Measurements from ENCODE around the gene SPATA16. TPM values are rescaled to one million over a fixed set of nuclear protein-coding genes. Genes with fewer than 3 reads are reported as not detected.
"Not testable (repeated sequence)": the region's sequence is repeated elsewhere in the genome, so short reads cannot be mapped to it uniquely, and the experiment has no call there.

The SPATA16 gene
- total RNA-seq, 1 experiment from 2014 or later = not detected

DNA sequence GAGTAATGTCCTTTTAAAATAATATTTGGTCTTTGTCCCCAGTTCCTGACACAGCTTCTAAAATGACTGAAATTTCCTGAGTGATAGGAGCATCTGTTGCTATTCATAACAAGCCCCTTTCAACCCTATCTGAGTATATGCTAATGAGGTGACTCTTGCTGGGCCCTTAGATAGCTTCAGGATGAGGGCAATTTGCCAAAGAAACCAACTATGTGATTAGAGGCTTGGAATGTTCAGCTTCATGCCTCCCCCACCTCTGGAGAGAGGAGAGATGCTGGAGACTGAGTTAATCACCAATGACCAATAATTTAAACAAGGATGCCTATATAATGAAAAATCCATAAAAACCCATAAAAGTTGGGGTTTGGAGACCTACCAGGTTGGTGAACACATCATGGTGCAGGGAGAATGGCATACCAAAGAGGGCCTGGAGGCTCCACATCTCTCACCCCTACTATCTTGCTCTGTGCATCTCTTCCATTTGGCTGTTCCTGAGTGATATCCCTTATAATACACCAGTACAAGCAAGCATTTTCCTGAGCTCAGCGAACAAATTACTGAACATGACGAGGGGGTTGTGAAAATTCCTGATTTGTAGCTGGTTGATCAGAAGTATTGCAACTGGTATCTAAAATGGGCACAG lies 201.3 kb downstream of the SPATA16 start:
- peak; percentile 63 for DNase-seq (ENCODE audit: low read depth)

DNA sequence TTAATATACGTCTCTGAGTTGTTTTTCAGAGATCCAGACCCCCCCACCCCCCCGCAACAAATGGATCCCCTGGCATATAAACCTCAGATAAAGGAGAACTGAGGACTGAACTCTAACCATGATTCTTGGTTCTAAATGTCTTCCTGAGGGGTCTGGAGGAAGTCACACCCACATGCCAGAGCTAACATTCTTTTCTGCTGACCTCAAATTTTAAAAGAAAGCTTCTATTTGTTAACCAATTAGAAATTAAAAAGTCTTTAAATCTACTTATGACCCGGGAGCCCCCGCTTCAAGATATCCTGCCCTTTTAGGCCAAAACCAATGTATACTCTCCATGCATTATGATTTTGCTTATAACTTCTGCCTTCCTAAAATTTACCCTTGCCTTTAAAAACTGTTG lies 202.2 kb downstream of the SPATA16 start:
- no peak for DNase-seq (ENCODE audit: low read depth)

DNA sequence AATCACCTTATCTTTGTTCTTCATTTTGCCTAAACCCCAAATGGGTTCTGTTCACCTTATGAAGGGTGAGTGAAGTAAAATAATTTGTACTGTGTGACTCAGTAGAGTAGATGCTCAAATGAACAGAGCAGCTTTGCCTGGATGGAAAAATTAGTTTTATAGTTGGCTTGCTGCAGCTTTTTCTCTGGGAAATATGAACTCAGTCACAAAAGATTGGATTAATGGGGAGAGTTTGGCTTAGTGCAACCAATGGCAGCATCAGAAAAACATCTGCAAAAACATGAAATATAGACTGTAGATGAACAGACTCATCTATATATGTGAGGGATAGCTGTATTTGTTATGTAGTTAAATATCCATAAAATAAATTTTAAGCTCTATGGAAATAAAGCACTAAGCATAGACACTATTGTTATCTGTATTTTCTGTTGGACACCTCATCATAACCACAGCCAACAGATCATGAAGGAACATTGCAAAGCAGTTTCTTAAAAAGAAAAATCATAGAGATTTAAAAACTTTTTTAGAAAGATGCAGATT lies 209.2 kb downstream of the SPATA16 start:
- no peak for DNase-seq (ENCODE audit: low read depth)

DNA sequence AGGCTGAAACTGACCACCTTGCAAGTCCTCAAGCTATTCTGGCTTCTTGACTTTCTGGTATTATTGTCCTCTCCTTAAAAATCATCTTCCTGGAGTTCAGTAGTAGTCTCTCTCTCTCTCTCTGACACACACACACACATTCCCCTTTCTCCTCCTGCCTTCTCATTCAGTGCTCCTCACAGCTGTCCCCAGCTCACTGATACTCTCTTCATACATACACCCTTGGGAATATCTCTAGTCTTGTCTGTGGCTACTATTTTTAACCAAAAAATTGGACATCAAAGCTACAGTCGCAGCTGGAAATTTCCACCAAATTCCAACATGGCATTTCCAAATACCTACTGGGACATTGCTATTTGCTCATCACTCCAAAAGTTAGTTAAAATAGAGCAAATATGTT lies 211.6 kb downstream of the SPATA16 start:
- no peak for DNase-seq (ENCODE audit: low read depth)

DNA sequence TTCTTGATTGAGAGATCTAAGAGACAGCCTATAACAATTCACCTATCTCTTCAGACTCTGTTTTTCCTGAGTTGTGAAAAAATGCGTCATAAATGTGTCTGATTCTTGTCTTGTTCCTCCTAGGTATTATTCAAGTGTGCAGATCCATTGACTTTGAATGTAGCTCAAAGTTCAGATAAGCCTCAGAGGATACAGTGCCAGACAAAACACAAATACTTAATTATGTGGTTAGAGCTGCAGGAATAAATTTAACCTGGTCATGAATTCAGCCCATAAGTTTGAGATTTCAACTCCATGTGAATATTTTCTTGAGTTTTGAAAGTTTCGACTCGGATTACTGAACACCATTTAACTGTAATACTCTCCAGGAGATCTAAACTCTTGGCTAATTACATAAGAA lies 216.5 kb downstream of the SPATA16 start:
- DNase-seq (ENCODE audit: low read depth) = no peak

DNA sequence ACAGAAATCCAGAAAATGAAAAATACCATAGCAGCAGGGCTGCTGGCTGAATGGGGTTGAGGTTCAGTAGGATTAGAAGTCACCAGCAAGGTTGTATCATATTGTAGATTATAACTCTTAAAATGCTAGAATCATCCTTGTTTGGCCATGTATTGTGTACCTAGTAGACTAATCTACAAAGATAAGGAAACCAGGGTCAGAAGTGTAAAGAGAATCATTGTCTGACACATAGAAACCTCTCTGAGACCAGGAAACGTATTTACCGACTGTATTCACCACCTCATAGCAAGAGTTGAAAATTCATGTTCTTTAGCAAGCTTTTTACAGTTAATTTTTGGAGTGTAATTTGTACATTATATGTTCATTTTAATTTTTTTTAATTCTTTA lies 221.7 kb downstream of the SPATA16 start:
- DNase-seq (ENCODE audit: low read depth) = no peak

DNA sequence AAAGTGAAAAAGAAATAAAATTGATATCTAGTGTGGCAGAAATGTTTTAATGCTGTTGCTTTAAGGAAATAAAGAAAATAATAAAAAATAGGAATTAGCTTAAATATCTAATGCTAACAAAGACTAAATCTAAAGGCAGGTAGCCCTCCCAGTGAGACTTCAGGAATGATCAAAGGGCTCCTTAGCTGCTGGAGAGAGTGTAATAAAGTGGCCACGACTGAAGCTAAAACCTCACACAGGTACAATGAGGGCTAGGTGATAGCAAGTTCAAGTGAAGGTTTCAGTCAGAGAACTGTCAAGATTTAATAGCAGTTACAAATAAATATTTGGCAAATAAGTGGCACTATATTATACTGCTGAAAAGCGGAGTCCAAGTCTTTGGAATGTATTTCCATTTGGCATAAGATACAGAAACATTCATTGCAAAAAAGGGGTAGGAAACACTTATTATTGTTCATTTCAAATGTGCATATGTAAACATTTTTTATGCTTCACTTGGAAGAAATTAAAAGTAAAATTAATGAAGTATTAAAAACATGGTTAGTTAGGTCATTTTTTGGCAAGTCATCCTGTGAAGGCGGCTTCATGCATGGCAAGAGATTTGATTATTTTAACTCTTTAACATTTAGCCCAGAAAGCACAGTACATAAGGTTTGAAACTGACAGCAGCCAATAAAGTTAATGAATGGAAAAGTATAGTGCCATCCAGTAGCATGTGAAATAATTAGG lies 222.3 kb downstream of the SPATA16 start:
- no peak for DNase-seq (ENCODE audit: low read depth)

DNA sequence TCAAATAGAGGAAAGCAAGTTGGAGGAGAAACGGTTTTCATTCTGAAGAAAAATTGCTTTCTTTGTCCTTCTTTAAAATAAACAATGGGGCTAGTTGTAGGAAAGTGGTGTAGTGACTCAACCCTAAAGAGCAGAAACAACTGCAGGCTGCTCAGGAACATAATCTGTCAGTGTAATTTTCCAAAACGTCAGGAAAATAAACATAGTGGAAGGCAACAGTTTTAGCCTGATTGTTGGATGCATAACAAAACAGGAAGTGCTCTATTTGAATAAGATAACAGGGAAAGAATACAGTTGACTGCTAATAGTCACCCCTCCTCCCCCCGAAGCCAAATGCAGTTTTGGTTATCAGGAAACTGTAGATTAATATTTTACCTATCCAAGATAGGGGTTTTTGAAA lies 222.9 kb downstream of the SPATA16 start:
- DNase-seq (ENCODE audit: low read depth) = peak; percentile 87

DNA sequence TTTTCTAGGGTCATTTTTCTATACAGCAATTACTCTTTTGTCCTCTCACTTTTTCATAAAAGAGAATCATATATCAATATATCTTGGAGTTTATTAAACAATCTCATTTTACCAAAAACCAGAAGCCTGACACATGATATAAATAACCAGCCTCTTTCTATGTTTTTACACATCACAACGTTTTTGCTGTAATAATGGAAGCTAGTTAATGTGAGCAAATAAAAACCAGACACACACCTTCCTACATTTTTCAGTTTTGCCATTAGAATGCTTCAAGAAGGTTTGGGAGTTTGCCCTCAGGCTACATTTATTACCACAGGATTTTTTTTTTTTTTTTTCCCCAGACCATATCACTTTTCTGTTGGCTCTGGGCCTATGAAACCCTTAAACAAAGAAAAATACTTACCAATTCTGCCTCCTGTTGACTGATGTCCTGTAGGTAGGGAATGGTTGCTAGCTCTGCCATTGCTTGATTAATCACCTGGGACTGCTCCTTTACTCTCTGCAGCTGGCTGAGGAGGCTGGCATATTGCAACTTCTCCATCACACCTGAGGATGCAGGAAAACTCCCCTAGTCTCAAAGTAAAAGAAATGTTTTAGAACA lies 225.0 kb downstream of the SPATA16 start:
- peak; percentile 81 for DNase-seq (ENCODE audit: low read depth)

DNA sequence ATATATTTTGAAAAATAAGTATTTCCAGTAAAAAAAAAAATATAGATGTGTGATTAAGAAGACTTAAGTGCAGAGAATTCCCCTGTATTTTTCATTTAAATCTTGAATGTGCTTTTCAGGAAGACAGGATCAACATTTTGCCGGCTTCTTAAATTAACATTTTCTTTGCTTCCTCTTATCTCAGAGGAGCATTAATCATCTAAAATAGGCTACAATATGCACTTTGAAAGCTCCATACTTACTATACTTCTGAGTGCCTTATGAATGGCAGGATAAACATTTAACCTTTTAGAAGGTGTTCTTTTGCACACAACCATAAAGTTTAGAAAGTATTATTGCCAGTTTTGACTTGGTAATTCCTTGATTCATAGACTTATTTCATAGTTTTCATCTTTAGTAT lies 226.2 kb downstream of the SPATA16 start:
- no peak for DNase-seq (ENCODE audit: low read depth)

DNA sequence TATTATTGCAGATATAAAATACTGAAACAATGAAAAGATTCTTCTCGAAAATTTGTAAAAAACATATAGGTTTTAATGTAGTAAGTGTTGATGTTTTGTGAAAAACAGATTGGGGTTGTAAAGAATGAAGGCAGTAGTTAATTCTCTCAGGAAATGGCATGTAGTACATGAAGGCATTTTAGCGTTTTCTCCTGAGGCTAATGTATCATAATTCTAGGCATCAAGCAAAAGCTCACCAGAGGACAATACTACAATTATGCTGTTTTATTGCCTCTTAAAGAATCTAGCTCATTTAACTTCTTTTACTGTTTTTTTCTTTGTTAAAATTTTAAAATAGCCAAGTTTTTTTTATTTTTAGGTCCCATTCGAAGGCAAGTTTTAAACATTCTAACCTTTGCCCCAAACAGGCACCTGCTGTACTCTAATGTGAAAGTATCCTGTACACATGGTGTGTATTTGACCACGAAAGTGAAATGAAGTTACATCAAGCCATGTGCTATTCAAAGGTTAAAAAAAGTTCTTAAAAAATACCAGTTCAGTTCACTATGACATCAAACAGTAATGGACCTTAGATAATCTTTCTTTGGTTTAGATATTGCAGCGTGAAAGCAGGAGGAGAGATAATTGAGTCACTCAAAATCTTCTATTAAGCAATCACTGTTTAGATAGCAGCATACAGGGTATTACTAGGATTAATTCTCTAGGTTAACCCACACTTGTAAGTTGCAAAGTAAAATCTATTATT lies 227.0 kb downstream of the SPATA16 start:
- DNase-seq (ENCODE audit: low read depth) = no peak

DNA sequence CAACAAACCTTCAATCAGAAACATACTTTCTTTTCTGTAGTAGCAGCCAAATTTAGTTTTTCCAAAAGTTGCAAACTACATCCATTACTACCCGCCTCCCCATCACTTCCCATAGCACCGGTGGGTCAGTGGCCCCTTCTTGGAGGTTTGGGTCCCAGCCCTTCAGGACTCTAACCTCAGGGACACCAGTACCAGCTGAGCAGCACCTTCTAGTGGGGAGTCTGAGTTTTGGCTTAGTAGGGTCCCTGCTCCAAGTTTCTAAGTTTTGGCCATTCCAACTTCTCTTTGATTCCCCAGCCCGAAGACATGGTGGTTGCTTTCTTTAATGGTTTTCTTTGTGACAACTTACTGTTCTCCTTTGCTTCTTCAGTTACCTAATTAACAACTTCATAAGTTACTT lies 229.9 kb downstream of the SPATA16 start:
- no peak for DNase-seq (ENCODE audit: low read depth)

DNA sequence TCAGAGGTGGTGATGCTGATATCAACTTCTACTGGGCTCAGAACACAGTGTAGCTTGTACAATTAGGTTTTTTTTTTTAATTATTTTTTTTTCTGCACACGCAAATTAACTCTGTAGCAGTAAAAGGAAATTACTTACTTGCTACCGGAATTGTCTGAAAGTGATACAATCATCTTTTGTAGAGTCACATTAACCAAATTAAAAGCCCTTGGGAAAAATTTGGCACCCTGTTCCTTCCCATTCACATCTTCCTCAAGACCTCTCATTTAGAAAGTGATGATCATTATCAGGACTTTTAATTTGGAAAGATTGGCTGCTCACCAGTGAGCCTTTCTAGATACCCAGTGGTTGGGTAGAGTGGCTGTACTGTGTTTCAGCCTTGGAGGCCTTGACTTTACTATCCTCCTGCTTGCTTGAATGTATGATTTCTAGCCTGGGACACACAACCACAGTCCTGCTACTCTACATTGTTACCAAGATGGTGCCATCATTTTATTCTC lies 232.2 kb downstream of the SPATA16 start:
- no peak for DNase-seq (ENCODE audit: low read depth)

DNA sequence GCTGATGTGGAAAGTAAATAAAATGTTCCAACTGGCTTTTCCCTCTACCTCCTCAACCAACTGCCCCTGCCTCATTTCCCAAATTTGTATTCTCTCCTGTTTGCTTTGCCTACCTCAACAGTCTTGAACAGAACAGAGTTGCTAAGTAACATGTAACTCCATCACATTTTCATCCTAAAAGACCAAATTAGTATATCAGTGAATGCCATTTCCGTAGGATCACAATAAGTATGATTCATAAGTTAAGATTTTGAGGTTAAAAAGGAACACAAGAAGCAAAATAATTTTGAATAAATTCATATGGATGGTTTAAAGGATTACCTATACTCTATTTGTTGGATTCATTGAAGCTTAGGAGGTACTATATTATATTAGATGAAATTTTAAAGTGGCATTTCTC lies 235.6 kb downstream of the SPATA16 start:
- DNase-seq (ENCODE audit: low read depth) = no peak

DNA sequence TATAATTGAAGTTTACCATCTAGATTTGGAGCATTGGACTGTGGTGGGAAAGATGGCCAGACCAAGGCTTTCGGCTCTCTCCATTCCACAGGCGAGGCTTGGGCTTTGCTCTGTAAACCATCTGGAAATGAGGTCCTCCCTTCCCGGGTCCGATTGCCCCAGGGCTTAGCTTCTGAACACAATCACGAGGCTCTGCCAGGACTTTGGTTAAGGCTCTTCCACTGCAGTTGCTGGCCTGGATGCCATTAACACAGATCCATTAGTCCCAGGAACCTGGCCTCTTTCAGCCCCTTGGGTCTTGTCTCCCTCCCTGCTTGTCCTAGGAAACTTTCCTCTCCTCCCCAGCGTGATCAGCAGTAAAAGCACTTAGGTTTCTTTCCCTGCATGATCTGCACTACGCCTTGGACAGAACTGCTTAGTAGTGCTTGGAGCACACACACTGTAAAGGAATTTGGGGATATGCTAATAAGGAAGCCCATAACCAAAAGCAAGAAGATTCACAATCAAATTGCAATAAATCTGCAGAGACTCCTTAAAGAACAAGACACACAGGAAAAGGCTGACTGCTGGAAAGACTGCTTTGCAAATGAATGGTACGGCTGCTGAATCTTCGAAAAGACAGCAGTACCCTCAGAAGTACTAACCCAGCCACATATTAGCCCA lies 236.2 kb downstream of the SPATA16 start:
- DNase-seq (ENCODE audit: low read depth) = peak; percentile 56

DNA sequence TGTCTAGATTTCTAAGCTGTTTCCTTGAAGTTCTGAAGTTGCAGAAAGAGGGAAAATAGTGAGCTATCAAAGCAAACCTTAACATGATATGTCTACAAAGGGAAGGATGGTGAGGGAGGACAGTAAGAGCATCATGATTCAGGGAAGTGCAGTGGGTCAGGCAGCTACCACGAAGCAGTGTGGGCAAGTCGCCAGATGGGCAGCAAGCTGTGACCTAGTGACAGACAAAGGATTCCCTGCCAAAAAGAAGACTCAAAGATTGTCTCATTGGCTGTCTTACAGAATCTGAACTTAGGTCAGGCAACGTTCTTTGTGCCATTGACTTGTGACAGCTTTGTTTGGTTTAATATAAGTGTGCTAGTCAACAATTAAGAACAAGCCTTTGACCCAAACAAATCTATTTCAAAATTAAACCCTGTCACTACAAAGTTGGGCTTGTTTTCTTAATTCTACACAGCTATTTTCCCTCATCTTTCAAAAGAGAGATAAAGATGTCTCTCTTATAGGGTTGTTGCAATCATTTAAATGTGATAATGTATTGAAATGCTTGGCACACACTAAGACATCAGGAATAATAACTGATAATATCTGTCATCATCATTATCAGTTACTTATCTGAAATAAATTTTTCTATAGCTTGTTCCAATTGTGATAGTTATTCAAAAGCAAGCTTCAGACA lies 237.3 kb downstream of the SPATA16 start:
- DNase-seq (ENCODE audit: low read depth) = no peak

DNA sequence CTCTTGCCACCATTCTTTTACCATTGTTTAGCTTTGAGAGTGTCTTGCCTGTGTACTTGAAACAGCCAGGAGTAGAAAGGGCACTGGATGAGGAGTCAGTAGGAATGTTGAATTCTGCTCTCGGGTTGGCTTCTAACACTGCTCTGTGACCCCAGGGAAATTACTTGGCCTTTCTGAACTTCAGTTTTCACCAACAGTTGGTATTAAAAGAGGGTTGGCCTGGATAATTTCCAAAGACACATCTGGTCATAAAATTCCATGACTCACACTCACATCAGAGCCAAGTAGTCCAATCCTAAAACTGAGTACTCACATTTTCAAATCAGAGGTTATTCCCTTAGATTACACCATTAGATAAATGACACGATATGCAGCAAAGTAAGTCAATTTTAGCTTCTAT lies 248.9 kb downstream of the SPATA16 start:
- DNase-seq (ENCODE audit: low read depth) = peak; percentile 82

DNA sequence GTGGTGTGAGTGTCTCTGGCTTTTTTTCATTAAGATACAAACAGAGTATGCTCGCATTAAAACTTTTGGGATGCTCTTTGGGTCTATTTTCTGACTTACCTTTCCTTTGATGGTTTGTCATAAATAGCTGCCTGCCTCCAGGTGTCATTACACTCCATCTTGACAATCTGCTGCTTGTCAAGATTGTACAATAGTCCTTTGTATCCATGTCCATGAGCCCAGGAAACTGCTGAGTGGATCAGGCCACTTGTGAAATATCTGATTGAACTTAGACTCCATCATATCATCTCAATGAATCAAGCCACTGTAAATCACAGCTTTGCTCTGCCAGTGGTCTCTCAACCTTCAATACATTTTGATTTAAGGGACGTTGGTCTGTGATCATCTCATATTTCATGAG lies 255.3 kb downstream of the SPATA16 start:
- no peak for DNase-seq (ENCODE audit: low read depth)

DNA sequence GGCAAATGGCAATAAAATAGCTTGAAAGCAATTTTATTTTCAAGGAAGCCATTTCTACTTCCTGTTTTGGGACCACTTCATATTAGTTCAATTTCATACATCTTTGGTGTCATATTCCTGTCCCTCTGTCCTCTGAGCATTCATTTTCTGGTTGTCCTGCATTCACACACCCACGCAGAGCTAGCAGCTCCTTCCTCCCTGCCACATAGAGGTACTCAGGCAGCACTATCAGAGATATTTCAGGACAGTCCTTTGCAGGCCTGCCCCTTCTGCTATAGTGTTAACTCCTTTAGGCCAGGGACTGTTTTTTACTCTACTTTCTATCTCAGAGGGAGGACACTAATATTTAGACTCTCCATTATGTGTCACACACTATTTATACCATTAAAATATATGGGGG lies 258.5 kb downstream of the SPATA16 start:
- no peak for DNase-seq (ENCODE audit: low read depth)

DNA sequence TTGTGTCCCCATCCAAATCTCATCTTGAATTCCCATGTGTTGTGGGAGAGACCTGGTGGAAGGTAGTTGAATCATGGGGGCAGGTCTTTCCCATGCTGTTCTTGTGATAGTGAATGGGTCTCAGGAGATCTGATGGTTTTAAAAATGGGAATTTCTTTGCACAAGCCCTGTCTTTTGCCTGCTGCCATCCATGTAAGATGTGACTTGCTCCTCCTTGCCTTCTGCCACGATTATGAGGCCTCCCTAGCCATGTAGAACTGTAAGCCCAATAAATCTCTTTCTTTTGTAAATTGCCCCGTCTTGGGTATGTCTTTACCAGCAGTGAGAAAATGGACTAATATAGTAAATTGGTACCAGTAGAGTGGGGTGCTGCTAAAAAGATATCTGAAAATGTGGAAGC lies 261.7 kb downstream of the SPATA16 start:
- DNase-seq (ENCODE audit: low read depth) = not testable (repeated sequence)

DNA sequence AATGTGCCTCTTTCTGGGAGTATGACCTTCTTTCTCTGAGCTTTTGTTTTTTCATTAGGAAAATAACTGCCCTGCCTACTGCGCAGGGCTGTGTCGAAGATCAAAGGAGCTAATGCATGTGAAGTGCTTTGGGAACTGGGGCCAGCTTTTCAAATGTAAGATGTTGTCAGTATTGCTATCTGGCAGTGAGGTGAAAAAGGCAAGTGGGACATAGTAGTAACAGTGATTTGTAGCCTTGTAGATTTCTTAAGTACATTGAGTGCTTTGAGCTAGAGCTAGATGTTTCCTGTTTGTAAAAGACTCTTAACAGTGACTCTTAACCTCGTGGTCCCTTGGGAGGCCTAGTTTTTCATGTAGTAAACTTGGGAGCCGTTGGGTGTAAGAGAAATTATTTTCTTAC lies 264.0 kb downstream of the SPATA16 start:
- DNase-seq (ENCODE audit: low read depth) = no peak
